ENCODE data around the gene ARHGAP36. TPM values are rescaled to one million over a fixed set of nuclear protein-coding genes. Genes with fewer than 3 reads are reported as not detected.

Gene ARHGAP36
- total RNA-seq, 1 experiment from 2014 or later: not detected

- Histone ChIP-seq H3K9me3 (ENCODE audit: low read length) (no peaks in the 10 kb centered on the region), H3F3A (ENCODE audit: low read length, unreplicated experiment) (no peaks in the 10 kb centered on the region), H3K9ac (ENCODE audit: low read length) (no peak overlapping the region), H3K4me3 (ENCODE audit: low read length) (no peak overlapping the region), H2AFZ (ENCODE audit: low read length) (no peak overlapping the region), H3K79me2 (ENCODE audit: low read length) (no peaks in the 10 kb centered on the region), H3K27ac (ENCODE audit: low read length) (no peak overlapping the region), H3K4me1 (ENCODE audit: insufficient read depth, low read length) (no peaks in the 10 kb centered on the region), H3K4me2 (ENCODE audit: low read length) (no peak overlapping the region), H3K9me2 (replicated peaks; ENCODE audit: low read length) (no peaks in the 10 kb centered on the region), H3K36me3 (ENCODE audit: low read depth, low read length) (no peaks in the 10 kb centered on the region), H3K27me3 (ENCODE audit: low read length) (peaks cover 6% of the 10 kb centered on the region; the same call in 1 of the 2 replicates), H4K20me1 (ENCODE audit: low read length) (no peaks in the 10 kb centered on the region)
- CTCF ChIA-PET: interaction anchor here (0.6 kb wide), 1 partner anchor 24 kb away, joined by 3 read pairs; no protein-coding TSS in a partner anchor
- no peak for TF ChIP-seq CTCF (conservative IDR thresholded peaks at IDR 0.05; ENCODE audit: low read depth, low read length)
- no peak for TF ChIP-seq EZH2 (IDR thresholded peaks at IDR 0.05; ENCODE audit: low read length, unreplicated experiment)
- no peak for TF ChIP-seq EZH2phosphoT487 (IDR thresholded peaks at IDR 0.05; ENCODE audit: borderline replicate concordance, low read length)
- intact Hi-C loops (cut with micrococcal nuclease): no loop called here
- DNase-seq (no peak), ATAC-seq (no peak)
- POLR2A ChIA-PET (ENCODE audit: unreplicated experiment): no interaction called here
- no TSS peak for BruUV-seq (replicated peaks)
These were observed 8.1 kb downstream of the ARHGAP36 start for GRCh38 chrX:131066237-131066636.

DNA sequence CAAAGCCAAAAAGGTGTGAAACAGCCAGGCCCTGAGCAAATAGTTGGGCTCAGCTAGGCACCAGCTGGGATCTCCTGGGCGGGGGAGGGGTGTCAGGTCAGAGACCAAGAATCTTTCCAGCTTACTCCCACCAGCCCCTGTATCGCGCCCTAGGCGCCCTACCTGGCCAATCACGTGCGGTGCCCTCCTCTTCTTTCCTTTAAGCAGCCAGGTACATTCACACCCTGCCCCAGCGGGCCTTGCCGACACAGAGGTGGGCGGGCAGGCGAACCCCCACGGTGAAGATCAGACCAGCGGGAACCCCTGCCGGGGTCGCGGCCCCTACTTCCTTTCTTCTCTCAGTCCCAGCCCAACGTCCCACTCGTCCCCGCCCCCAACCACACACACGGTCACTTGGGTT, 9.1 kb downstream of the ARHGAP36 start:
- H3K4me1 ChIP-seq (ENCODE audit: insufficient read depth, low read length): no peaks in the 10 kb centered on the region
- H3K9me3 ChIP-seq (ENCODE audit: low read length): no peaks in the 10 kb centered on the region
- ChIA-PET POLR2A (ENCODE audit: unreplicated experiment) (no interaction called here), CTCF (no interaction called here)
- no peaks in the 10 kb centered on the region for H3K79me2 ChIP-seq (ENCODE audit: low read length)
- H3K27ac ChIP-seq (ENCODE audit: low read length): no peak overlapping the region
- TF ChIP-seq CTCF (conservative IDR thresholded peaks at IDR 0.05; ENCODE audit: low read depth, low read length) (no peak), EZH2 (IDR thresholded peaks at IDR 0.05; ENCODE audit: low read length, unreplicated experiment) (no peak), EZH2phosphoT487 (IDR thresholded peaks at IDR 0.05; ENCODE audit: borderline replicate concordance, low read length) (no peak)
- intact Hi-C loops (cut with micrococcal nuclease): no loop called here
- no peaks in the 10 kb centered on the region for H3F3A ChIP-seq (ENCODE audit: low read length, unreplicated experiment)
- no peak overlapping the region for H3K4me3 ChIP-seq (ENCODE audit: low read length)
- H3K9me2 ChIP-seq (replicated peaks; ENCODE audit: low read length): no peaks in the 10 kb centered on the region
- H3K4me2 ChIP-seq (ENCODE audit: low read length): no peak overlapping the region
- BruUV-seq (replicated peaks): no TSS peak
- H2AFZ ChIP-seq (ENCODE audit: low read length): no peak overlapping the region
- ATAC-seq: no peak
- DNase-seq: no peak
- no peaks in the 10 kb centered on the region for H4K20me1 ChIP-seq (ENCODE audit: low read length)
- no peaks in the 10 kb centered on the region for H3K36me3 ChIP-seq (ENCODE audit: low read depth, low read length)
- no peak overlapping the region for H3K9ac ChIP-seq (ENCODE audit: low read length)
- peaks cover 6% of the 10 kb centered on the region; the same call in 1 of the 2 replicates for H3K27me3 ChIP-seq (ENCODE audit: low read length)

DNA sequence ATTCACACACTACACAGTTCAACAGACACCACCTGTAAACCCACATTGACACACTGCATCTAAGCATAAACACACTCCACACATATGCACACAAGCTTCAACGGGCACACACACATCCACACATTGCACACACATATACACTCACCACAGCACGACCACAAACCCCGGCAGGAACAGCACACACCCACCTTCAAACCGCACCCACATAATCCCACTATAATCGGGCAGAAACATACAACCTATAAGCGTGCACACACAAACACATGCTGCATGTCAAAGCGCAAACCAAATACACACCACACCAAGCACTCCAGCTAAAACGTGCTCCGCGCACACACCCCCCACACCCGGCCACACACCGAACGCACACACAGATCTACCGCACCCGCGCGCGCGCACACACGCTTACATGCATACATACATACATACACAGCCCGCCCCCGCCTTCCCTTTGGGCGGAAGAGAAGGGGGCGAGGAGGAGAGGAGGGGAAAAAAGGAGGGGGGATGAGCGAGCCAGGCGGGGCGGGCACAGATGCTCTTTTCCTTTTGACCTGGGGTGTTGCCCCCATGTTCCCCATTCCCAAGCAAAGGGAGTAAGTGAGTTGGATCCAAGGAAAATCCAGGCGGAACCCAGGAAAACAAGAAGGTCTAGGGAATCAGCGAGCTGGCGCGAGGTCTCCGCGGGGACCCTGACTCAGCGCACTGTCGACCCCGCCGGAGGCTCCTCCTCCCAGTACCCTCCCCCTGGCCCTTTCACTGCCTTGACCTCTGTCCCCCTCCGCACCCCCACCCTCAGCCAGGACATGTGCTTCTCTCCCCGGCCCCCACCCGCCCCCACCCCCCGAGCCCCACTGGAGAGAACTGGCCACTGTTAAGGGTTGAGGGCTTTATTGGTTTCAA, 9.9 kb downstream of the ARHGAP36 start:
- no peak overlapping the region for H3K4me3 ChIP-seq (ENCODE audit: low read length)
- no peak for DNase-seq
- H3K9ac ChIP-seq (ENCODE audit: low read length): no peak overlapping the region
- ChIA-PET CTCF (no interaction called here), POLR2A (ENCODE audit: unreplicated experiment) (no interaction called here)
- no peaks in the 10 kb centered on the region for H3F3A ChIP-seq (ENCODE audit: low read length, unreplicated experiment)
- H3K4me1 ChIP-seq (ENCODE audit: insufficient read depth, low read length): no peaks in the 10 kb centered on the region
- no peaks in the 10 kb centered on the region for H4K20me1 ChIP-seq (ENCODE audit: low read length)
- no peaks in the 10 kb centered on the region for H3K9me3 ChIP-seq (ENCODE audit: low read length)
- peaks cover 6% of the 10 kb centered on the region; the same call in 1 of the 2 replicates for H3K27me3 ChIP-seq (ENCODE audit: low read length)
- no TSS peak for BruUV-seq (replicated peaks)
- no peak overlapping the region for H3K27ac ChIP-seq (ENCODE audit: low read length)
- no peaks in the 10 kb centered on the region for H3K36me3 ChIP-seq (ENCODE audit: low read depth, low read length)
- H3K9me2 ChIP-seq (replicated peaks; ENCODE audit: low read length): no peaks in the 10 kb centered on the region
- no peak overlapping the region for H2AFZ ChIP-seq (ENCODE audit: low read length)
- TF ChIP-seq EZH2phosphoT487 (IDR thresholded peaks at IDR 0.05; ENCODE audit: borderline replicate concordance, low read length) (no peak), CTCF (conservative IDR thresholded peaks at IDR 0.05; ENCODE audit: low read depth, low read length) (no peak), EZH2 (IDR thresholded peaks at IDR 0.05; ENCODE audit: low read length, unreplicated experiment) (no peak)
- no peaks in the 10 kb centered on the region for H3K79me2 ChIP-seq (ENCODE audit: low read length)
- no peak for ATAC-seq
- intact Hi-C loops (cut with micrococcal nuclease): no loop called here
- H3K4me2 ChIP-seq (ENCODE audit: low read length): no peak overlapping the region
